Neural crest cell (in vitro differentiated cells): ENCODE data around the gene DPP7. TPM values are rescaled to one million over a fixed set of nuclear protein-coding genes. Genes with fewer than 3 reads are reported as not detected.

Experiments used
- DNase-seq: peaks from one replicate; pipeline ENCODE4 v3.0.0; 2021; ENCODE audit warnings: low read depth, mixed read lengths, low spot score
- H3K27ac Mint-ChIP-seq: one replicate; pipeline ENCODE4 v1.8.0; 2021; ENCODE audit warnings: mild to moderate bottlenecking, mixed read lengths; ENCODE audit not compliant: unreplicated experiment
- H3K27me3 Mint-ChIP-seq: 2 replicates; pipeline ENCODE4 v1.8.0; 2021; ENCODE audit warnings: low read depth, mild to moderate bottlenecking, mixed read lengths
- H3K36me3 Mint-ChIP-seq: 2 replicates; pipeline ENCODE4 v1.8.0; 2021; ENCODE audit warnings: low read depth, mild to moderate bottlenecking, mixed read lengths
- H3K4me1 Mint-ChIP-seq: 2 replicates; pipeline ENCODE4 v1.8.0; 2021; ENCODE audit warnings: mixed read lengths
- H3K4me3 Mint-ChIP-seq: one replicate; pipeline ENCODE4 v1.8.0; 2021; ENCODE audit warnings: mild to moderate bottlenecking, mixed read lengths
- H3K9me3 Mint-ChIP-seq: 2 replicates; pipeline ENCODE4 v1.8.0; 2021; ENCODE audit warnings: mixed read lengths
- total RNA-seq: library from RNA; stranded (reverse); gene quantifications from 2 replicates; pipeline ENCODE4 v1.2.1, GENCODE V29; 2021
- TF ChIP-seq, protein P1 (sequence below): fragments of 200-600 bp; sonication (generic); conservative IDR thresholded peaks from 2 replicates; pipeline ENCODE4 v1.5.0; 2021; ENCODE audit warnings: antibody characterized with exemption, mild to moderate bottlenecking

The DPP7 gene
- total RNA-seq, 1 donor from 2014 or later, result 46.5 TPM

DNA sequence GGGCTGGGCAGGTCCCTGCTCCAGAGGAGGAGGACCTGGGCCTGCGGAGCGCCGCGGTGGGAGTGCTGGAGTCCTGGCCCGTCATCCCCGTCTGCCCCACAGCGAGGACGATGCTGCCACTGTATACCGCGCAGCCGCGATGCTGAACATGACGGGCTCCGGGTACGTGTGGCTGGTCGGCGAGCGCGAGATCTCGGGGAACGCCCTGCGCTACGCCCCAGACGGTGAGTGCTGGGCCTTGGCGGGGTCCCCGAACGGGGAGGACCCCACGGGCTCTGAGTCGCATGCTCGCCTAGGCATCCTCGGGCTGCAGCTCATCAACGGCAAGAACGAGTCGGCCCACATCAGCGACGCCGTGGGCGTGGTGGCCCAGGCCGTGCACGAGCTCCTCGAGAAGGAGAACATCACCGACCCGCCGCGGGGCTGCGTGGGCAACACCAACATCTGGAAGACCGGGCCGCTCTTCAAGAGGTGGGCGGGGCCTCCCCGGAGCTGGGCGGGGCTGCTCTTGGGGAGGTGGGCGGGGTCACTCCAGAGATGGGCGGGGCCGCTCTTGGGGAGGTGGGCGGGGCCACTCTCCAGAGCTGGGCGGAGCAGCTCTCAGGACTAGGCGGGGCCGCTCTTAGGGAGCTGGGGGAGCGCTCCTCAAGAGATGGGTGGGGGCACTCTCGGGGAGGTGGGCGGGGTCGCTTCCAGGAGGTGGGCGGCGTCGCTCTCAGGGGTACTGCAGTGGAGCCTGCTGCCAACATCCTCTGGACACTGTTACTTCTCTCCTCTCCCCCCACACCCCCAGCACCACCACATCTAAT is 42.2 kb upstream of the DPP7 start:
- H3K36me3 Mint-ChIP-seq, result no peaks in the 10 kb centered on the region
- no peak overlapping the region for H3K27ac Mint-ChIP-seq
- no peaks in the 10 kb centered on the region for H3K9me3 Mint-ChIP-seq
- DNase-seq, result no peak
- peaks cover 5% of the 10 kb centered on the region for H3K4me1 Mint-ChIP-seq
- peaks cover 61% of the 10 kb centered on the region for H3K27me3 Mint-ChIP-seq
- H3K4me3 Mint-ChIP-seq, result no peak overlapping the region
- TF ChIP-seq, protein P1, sequence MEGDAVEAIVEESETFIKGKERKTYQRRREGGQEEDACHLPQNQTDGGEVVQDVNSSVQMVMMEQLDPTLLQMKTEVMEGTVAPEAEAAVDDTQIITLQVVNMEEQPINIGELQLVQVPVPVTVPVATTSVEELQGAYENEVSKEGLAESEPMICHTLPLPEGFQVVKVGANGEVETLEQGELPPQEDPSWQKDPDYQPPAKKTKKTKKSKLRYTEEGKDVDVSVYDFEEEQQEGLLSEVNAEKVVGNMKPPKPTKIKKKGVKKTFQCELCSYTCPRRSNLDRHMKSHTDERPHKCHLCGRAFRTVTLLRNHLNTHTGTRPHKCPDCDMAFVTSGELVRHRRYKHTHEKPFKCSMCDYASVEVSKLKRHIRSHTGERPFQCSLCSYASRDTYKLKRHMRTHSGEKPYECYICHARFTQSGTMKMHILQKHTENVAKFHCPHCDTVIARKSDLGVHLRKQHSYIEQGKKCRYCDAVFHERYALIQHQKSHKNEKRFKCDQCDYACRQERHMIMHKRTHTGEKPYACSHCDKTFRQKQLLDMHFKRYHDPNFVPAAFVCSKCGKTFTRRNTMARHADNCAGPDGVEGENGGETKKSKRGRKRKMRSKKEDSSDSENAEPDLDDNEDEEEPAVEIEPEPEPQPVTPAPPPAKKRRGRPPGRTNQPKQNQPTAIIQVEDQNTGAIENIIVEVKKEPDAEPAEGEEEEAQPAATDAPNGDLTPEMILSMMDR, result no peak

- DNase-seq, result no peak
- Mint-ChIP-seq H3K27ac (no peak overlapping the region), H3K9me3 (no peaks in the 10 kb centered on the region), H3K4me1 (no peaks in the 10 kb centered on the region), H3K4me3 (no peak overlapping the region), H3K27me3 (peaks cover 32% of the 10 kb centered on the region), H3K36me3 (no peaks in the 10 kb centered on the region)
- TF ChIP-seq, protein P1, result no peak
Observed at GRCh38 chr9:137152844-137153405, 38.4 kb upstream of the DPP7 start.

- Mint-ChIP-seq H3K27me3 (peaks cover 34% of the 10 kb centered on the region), H3K36me3 (no peaks in the 10 kb centered on the region), H3K4me1 (no peaks in the 10 kb centered on the region), H3K27ac (no peak overlapping the region), H3K9me3 (no peaks in the 10 kb centered on the region), H3K4me3 (no peak overlapping the region)
- no peak for DNase-seq
- TF ChIP-seq, protein P1, result no peak
Observed at GRCh38 chr9:137150617-137151457, 36.3 kb upstream of the DPP7 start.

GRCh38 chr9:137149942-137150616 is 35.5 kb upstream of the DPP7 start:
- DNase-seq, result no peak
- Mint-ChIP-seq H3K4me1 (no peaks in the 10 kb centered on the region), H3K4me3 (no peak overlapping the region), H3K27me3 (peaks cover 32% of the 10 kb centered on the region), H3K9me3 (no peaks in the 10 kb centered on the region), H3K27ac (no peak overlapping the region), H3K36me3 (no peaks in the 10 kb centered on the region)
- TF ChIP-seq, protein P1, result no peak

GRCh38 chr9:137149363-137149762 is 34.8 kb upstream of the DPP7 start:
- H3K4me1 Mint-ChIP-seq, result no peaks in the 10 kb centered on the region
- no peak overlapping the region for H3K4me3 Mint-ChIP-seq
- peaks cover 30% of the 10 kb centered on the region for H3K27me3 Mint-ChIP-seq
- H3K9me3 Mint-ChIP-seq, result no peaks in the 10 kb centered on the region
- DNase-seq, result no peak
- no peak overlapping the region for H3K27ac Mint-ChIP-seq
- no peaks in the 10 kb centered on the region for H3K36me3 Mint-ChIP-seq
- TF ChIP-seq, protein P1, result no peak
